ENCODE results near the gene PILRA. TPM values are rescaled to one million over a fixed set of nuclear protein-coding genes. Genes with fewer than 3 reads are reported as not detected.

The PILRA gene
- total and polyA plus RNA-seq, 2 donors (not counting 1 experiment from before 2014, with no cell fraction given), result 10.3 to 23.0 TPM

- Histone ChIP-seq H3K27me3 (replicated peaks in 1 of 4; ENCODE audit: control extremely low read depth in 1 of 4, control insufficient read depth in 3 of 4, insufficient read depth in 4 of 4, low read length in 3 of 4) (no peaks in the 10 kb centered on the region), H3K9me3 (ENCODE audit: control extremely low read depth in 1 of 3, control insufficient read depth in 2 of 3, insufficient read depth in 1 of 3, low read length in 2 of 3) (no peaks in the 10 kb centered on the region), H3K4me1 (ENCODE audit: control insufficient read depth in 2 of 2, insufficient read depth in 2 of 2, low read length in 2 of 2) (peaks cover 10 to 28% of the 10 kb centered on the region in 2 donors), H2AFZ (ENCODE audit: insufficient read depth, low read depth, low read length, poor library complexity, severe bottlenecking) (no peak overlapping the region), H3K9ac (ENCODE audit: low read length) (no peak overlapping the region), H3K79me2 (ENCODE audit: control insufficient read depth, insufficient read depth, low read length) (peaks cover 8% of the 10 kb centered on the region), H3K36me3 (replicated peaks in 1 of 2; ENCODE audit: control extremely low read depth in 1 of 2, control insufficient read depth in 1 of 2, extremely low read depth in 1 of 2, insufficient read depth in 2 of 2, low read length in 1 of 2) (peaks cover 1 to 77% of the 10 kb centered on the region in 2 experiments), H3K27ac (ENCODE audit: low read length in 2 of 2) (no peak overlapping the region), H3K4me3 (ENCODE audit: control extremely low read depth in 1 of 5, extremely low read depth in 1 of 5, insufficient read depth in 1 of 5, low read depth in 2 of 5, low read length in 4 of 5) (no peak overlapping the region), H4K20me1 (ENCODE audit: control insufficient read depth, insufficient read depth, low read length, poor library complexity, severe bottlenecking) (no peaks in the 10 kb centered on the region), H3K4me2 (replicated peaks; ENCODE audit: low read depth, low read length, poor library complexity, severe bottlenecking) (no peak overlapping the region)
- Mint-ChIP-seq H3K27ac (peak overlapping the region; percentile 71), H3K4me1 (peaks cover 23% of the 10 kb centered on the region), H3K4me3 (no peak overlapping the region), H3K9me3 (ENCODE audit: insufficient read depth) (no peaks in the 10 kb centered on the region), H3K27me3 (no peaks in the 10 kb centered on the region)
- ChIA-PET CTCF (interaction anchor here (0.9 to 4.7 kb wide), 3 partner anchors 10 to 202 kb away, joined by 3 to 67 read pairs (median 3); no protein-coding TSS in a partner anchor), POLR2A (no interaction called here)
- WGBS (ENCODE audit: insufficient coverage), result 94% methylated on average over 6 of the region's 6 CpGs
- DNase-seq (peak; percentile 20), ATAC-seq (ENCODE audit: low read depth) (no peak)
- no peak for TF ChIP-seq EZH2 (IDR thresholded peaks at IDR 0.05; ENCODE audit: borderline replicate concordance, insufficient read depth, low read depth, low read length, poor library complexity, severe bottlenecking)
- TF ChIP-seq, protein P1, sequence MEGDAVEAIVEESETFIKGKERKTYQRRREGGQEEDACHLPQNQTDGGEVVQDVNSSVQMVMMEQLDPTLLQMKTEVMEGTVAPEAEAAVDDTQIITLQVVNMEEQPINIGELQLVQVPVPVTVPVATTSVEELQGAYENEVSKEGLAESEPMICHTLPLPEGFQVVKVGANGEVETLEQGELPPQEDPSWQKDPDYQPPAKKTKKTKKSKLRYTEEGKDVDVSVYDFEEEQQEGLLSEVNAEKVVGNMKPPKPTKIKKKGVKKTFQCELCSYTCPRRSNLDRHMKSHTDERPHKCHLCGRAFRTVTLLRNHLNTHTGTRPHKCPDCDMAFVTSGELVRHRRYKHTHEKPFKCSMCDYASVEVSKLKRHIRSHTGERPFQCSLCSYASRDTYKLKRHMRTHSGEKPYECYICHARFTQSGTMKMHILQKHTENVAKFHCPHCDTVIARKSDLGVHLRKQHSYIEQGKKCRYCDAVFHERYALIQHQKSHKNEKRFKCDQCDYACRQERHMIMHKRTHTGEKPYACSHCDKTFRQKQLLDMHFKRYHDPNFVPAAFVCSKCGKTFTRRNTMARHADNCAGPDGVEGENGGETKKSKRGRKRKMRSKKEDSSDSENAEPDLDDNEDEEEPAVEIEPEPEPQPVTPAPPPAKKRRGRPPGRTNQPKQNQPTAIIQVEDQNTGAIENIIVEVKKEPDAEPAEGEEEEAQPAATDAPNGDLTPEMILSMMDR (IDR thresholded peaks at IDR 0.05), result no peak
- intact Hi-C loops (cut with micrococcal nuclease), result no loop called here
Measured at GRCh38 chr7:100357131-100357561, 16.1 kb upstream of the PILRA start.

DNA sequence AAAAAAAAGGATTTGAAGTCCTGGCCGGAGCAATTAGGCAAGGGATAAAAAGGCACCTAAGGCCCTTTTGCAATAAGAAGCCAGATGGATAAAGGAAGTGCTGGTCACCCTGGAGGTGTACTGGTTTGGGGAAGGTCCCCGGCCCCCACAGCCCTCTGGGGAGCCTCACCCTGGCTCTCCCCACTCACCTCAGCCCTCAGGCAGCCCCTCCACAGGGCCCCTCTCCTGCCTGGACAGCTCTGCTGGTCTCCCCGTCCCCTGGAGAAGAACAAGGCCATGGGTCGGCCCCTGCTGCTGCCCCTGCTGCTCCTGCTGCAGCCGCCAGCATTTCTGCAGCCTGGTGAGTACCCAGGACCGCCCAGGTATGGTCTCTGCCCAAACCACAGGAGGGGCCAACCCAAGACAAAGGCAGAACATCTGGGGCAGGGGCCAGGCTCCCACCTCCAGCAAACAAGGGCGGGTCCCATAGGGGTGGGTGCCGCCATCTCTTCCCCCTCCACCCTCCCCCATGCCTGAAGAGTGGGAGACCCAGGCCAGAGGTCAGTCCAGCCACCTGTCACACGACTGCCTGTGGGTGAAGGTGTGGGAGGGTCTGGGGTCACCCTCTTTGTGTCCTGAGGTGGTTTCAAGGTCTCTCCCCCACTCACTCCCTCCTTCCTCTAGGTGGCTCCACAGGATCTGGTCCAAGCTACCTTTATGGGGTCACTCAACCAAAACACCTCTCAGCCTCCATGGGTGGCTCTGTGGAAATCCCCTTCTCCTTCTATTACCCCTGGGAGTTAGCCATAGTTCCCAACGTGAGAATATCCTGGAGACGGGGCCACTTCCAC, 15.0 kb upstream of the PILRA start, which contains the start of gene PILRB:
TSS of gene PILRB (plus strand) at position 91 of the 830 bp plus-strand sequence. CDS start at position 277, 186 bp downstream.
- Mint-ChIP-seq H3K27ac (peak within 1 kb of the TSS; percentile 90), H3K4me1 (peaks cover 23% of the 10 kb centered on the region), H3K9me3 (ENCODE audit: insufficient read depth) (no peaks in the 10 kb centered on the region), H3K4me3 (no peak within 1 kb of the TSS), H3K27me3 (no peaks in the 10 kb centered on the region)
- no peaks in the 10 kb centered on the region for H3K9me3 ChIP-seq (ENCODE audit: control extremely low read depth in 1 of 3, control insufficient read depth in 2 of 3, insufficient read depth in 1 of 3, low read length in 2 of 3)
- no peaks in the 10 kb centered on the region for H4K20me1 ChIP-seq (ENCODE audit: control insufficient read depth, insufficient read depth, low read length, poor library complexity, severe bottlenecking)
- CTCF ChIA-PET, result interaction anchor here (1.0 to 4.7 kb wide), 12 partner anchors 11 to 226 kb away, joined by 3 to 67 read pairs (median 6); partner anchors contain the start of genes PPP1R35 and ZCWPW1
- peaks cover 6% of the 10 kb centered on the region for H3K79me2 ChIP-seq (ENCODE audit: control insufficient read depth, insufficient read depth, low read length)
- no peaks in the 10 kb centered on the region for H3K27me3 ChIP-seq (replicated peaks in 1 of 4; ENCODE audit: control extremely low read depth in 1 of 4, control insufficient read depth in 3 of 4, insufficient read depth in 4 of 4, low read length in 3 of 4)
- 74% methylated on average over 7 of the region's 11 CpGs for WGBS (ENCODE audit: insufficient coverage)
- H3K4me2 ChIP-seq (replicated peaks; ENCODE audit: low read depth, low read length, poor library complexity, severe bottlenecking), result peak within 1 kb of the TSS; percentile 27
- H2AFZ ChIP-seq (ENCODE audit: insufficient read depth, low read depth, low read length, poor library complexity, severe bottlenecking), result no peak within 1 kb of the TSS
- peak; percentile 69 for DNase-seq
- peak; percentile 88 for ATAC-seq (ENCODE audit: low read depth)
- H3K4me3 ChIP-seq (ENCODE audit: control extremely low read depth in 1 of 5, extremely low read depth in 1 of 5, insufficient read depth in 1 of 5, low read depth in 2 of 5, low read length in 4 of 5), result no peak within 1 kb of the TSS
- intact Hi-C loops (cut with micrococcal nuclease), result loop anchor here (1.0 kb wide), 3 partner anchors 11 to 92 kb away; no protein-coding TSS in a partner anchor
- POLR2A ChIA-PET, result interaction anchor here (0.6 to 2.0 kb wide), 6 partner anchors 10 to 298 kb away, joined by 3 to 9 read pairs (median 4); partner anchors contain the start of gene ZCWPW1
- peaks cover 1 to 75% of the 10 kb centered on the region in 2 experiments for H3K36me3 ChIP-seq (replicated peaks in 1 of 2; ENCODE audit: control extremely low read depth in 1 of 2, control insufficient read depth in 1 of 2, extremely low read depth in 1 of 2, insufficient read depth in 2 of 2, low read length in 1 of 2)
- H3K4me1 ChIP-seq (ENCODE audit: control insufficient read depth in 2 of 2, insufficient read depth in 2 of 2, low read length in 2 of 2), result peaks cover 10 to 24% of the 10 kb centered on the region in 2 donors
- H3K27ac ChIP-seq (ENCODE audit: low read length in 2 of 2), result peak within 1 kb of the TSS; percentile 49 to 75
- no peak for TF ChIP-seq EZH2 (IDR thresholded peaks at IDR 0.05; ENCODE audit: borderline replicate concordance, insufficient read depth, low read depth, low read length, poor library complexity, severe bottlenecking)
- TF ChIP-seq, protein P1 (IDR thresholded peaks at IDR 0.05), result peak; percentile 48
- no peak within 1 kb of the TSS for H3K9ac ChIP-seq (ENCODE audit: low read length)

Data from B cell (primary cell).